HG02938 (cell line): ENCODE measurements around the gene KIDINS220.

Source experiments
- ATAC-seq: cut with Tn5 transposase; IDR thresholded peaks from one replicate; pipeline ENCODE4 v1.9.1; 2021; ENCODE audit warnings: mild to moderate bottlenecking, moderate library complexity; ENCODE audit not compliant: unreplicated experiment

KIDINS220 gene

DNA sequence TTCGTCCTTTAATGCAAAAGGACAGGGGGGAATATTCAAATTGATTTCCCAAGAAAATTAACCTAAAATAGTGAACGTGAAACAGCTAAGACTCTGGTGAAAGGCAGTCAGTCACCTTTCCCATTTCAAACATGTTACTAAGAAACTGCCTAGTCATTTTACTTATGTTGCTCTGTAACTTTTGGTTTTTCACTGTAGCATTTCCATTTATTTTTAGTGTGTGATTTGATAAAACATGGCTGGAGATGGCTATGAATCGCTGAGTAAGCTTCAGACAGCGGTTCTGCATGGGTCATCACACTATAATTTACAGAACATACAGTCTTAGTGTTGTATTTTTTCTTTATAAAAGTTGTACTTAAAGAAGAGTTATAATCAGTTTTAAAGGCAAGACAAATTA is 16.0 kb upstream of the KIDINS220 start:
- no peak for ATAC-seq

DNA sequence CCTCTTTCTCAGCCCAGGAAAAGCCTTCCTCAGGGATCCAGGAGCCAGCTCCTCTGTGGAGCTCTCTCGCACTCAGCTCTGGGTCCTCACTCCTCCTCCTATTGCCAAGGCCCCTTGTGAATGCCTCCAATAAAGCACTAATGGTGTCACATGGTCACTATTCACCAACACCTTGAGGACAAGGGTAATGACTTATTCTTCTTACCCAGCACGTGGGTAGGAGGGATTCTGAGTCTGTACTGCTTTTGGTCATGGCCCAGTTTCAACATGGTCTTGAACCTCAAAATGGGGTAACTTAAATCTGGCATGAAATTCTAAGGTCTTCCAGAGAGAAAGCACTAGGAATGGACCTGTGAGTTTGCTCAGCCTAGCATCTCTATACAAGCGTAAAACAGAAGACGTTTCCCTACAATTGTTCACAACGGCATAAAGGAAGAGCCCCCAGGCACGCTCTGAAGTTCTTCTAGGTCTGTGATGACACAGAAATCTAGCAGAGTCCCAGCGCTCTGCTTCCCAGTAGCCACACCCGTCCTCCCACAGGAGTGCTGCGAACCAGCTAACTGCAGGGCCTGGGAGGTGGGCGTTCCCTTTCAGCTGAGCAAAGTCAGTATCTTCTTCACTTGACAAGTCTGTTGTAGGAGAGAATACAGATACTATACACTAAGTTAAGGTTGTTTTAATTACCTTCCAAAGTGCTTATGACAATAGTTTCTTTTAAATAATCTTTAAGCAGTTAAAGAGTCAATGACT is 14.6 kb upstream of the KIDINS220 start:
- ATAC-seq, result no peak

DNA sequence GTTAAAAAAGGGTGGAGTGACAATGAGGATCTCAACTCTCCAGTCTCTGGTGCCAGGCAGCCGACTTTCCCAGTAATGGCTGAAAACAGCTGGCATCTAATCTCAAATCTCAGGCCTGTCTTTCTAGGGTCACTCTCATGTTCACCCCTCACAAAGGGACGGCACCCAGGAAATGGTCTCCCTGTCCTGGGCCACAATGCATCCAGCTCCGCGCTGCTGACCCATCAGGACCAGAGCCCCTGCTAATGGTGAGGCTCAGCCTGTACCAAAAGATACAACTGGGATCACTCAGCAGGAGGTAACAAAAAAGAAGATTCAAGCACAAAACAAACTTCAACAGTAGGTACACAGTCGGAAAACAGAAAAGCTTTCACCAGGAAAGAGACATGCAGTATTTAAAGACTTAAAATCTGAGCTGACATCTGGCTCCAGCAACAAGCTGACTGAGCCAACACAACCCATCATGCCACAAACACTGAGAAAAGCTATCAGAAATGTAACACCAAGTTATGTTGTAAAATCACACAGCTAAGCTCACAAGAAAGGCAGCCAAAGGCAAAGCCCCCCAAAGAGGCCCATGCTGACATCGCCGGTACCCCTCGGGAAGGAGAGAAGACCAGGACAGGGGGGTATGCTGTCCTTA is 13.6 kb upstream of the KIDINS220 start:
- ATAC-seq, result no peak

DNA sequence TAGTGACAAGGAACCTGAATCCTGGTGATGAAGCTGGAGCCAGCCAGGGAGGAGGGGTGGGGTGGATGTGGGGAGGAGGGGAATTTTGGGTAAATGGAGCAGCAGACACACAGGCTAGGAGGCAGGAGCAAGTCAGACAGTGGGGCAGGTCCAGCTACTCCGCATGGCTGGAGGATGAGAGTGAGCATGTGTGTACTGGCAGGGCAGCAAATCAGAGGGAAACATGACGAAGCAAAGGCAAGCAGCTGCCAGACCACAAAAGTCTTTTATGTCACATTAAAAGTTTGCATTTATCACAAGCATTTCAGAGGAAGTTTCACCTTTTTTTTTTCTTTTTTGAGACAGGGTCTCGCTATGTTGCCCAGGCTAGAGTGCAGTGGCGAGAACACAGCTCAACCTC is 11.9 kb upstream of the KIDINS220 start:
- no peak for ATAC-seq

DNA sequence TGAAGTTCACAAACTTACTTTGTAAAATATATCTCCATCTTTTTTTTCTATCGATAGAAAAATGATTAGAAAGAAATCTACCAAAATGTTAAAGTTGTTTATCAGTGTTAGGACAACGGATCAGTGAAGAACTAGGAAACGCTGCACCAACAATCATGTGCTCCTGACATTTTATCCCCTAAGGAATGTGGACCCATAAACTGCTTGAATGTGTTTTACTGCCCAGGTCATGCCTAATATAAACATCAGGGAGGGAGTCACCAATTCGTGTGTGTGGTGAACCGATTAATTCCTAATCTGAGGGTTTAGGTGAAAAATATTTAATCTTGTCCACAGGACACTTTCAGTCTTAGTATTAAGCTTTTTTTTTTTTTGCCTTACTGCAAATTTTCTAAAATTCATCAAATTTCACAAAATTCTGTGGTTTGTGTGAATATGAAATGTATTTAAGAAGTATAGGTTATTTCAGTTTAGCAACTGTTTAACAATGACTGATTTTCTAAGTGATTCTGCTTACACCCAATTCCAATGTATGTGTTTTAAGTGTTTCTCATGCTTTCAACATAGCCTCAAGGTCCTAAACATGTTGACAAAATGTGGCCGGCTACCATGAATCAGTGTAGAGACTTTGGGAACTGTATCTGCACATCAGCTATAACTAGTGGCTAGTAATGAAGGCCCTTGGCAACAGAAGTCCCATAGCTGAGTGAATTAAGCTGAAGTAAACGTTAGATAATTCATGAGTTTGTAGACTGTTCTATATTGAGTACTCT is 11.1 kb upstream of the KIDINS220 start:
- no peak for ATAC-seq

DNA sequence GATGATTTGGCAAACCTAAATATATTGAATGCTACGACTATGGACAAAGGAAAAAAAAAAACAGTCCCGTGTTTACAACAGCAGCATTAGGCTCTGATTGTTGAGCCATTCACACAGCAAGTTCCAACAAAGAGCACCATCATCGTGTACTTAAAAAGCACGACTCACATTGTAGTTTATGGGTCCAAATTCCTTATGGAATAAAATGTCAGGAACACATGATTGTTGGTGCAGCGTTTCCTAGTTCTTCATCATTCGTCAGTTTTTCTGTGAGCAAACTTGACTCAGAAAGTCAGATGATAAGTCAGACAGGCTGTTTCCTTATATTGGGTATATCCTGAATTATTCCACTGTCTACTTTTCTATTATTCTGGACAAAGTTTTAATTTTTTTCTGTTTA is 10.0 kb upstream of the KIDINS220 start:
- ATAC-seq, result no peak

DNA sequence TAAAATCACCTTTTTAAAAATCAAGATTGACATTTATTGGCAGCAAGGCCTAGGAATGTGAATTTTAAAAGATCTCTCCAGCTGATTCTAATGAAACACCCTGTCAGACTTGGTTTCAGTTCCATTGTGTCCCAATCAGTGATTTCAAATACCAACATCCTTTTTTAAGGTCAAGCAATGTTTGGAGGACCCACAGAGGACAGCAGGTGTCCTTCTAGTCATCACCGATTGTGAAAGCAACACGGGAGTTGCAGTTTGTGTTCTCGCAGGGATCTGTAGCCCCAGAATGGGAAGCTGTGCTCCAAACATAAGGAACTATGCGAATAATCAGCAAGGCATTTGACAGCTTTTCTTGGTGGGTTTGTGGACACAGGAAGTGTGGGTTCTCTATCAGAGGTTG is 4.5 kb upstream of the KIDINS220 start:
- no peak for ATAC-seq

DNA sequence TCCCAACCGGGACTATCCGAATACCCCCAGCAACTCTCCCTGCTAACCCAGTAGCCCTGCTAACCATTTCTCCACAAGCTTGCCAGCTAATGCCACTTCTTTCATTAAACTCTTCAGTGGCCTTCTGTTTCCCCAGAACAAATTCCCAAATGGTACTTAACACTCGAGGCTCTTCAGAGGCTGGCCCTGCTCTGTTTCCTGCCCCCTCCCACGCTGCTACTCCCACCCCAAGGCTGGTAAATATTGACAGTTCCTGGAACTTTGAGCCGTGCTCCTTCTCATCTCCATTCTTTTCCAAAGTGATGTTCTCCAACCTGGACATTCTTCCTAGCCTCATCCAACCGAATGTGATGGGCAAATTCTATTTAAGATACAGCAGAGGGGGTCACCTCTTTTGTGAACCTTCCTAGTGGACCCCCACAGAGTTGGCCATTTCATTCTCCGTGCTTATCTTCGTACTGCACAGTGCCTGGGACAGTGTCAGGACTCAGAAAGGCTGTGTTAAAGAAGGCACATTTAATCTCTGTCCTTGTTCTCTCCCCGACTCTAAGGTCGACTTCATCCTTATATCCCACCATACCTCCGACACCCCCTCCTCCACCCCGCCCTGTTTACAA is 3.2 kb upstream of the KIDINS220 start:
- ATAC-seq, result no peak

DNA sequence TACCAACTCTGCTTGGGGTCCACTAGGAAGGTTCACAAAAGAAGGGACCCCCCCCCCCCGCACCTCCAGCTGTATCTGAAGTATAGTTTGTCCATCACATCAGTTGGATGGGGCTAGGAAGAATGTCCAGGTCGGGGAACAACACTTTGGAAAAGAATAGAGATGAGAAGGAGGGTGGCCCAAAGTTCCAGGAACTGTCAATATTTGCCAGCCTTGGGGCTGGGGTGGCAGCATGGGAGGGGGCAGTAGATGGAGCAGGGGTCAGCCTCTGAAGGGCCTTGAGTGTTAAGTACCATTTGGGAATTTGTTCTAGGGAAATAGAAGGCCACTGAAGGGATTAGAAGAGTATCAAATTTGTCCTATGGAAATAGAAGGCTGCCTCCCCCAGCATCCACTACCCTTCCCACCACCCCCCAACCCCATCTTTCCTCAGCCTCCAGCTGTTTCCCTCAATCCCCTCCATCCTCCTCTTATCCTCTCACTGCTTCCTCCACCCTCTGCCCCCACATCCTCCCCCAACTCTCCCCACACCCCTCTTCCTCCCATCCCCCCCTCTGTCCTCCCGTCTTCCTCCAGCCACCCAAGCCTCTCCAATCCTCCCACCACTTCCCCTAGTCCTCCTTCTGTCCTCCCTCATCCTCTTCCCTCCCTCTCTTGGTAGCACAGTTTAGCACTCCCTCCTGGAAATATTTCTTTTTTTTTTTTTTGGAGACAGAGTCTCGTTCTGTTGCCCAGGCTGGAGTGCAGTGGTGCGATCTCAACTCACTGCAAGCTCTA is 2.0 kb upstream of the KIDINS220 start:
- no peak for ATAC-seq

DNA sequence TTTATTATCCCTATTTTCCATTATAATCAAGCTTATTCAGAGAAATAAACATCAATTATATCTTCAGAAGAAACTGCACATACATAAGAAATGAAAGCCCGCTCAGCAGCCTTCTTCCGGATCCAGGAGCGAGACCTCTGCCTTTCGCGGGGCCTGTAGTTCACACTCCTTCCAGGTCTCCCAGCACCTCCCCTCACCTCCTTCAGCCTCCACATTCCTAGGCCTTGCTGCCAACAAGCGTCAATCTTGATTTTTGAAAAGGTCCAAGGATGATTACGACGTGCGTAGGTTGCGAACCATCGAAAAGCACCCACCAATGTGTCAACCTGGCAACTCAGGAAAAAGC is 355 bp upstream of the KIDINS220 start:
- peak; percentile 24 for ATAC-seq

DNA sequence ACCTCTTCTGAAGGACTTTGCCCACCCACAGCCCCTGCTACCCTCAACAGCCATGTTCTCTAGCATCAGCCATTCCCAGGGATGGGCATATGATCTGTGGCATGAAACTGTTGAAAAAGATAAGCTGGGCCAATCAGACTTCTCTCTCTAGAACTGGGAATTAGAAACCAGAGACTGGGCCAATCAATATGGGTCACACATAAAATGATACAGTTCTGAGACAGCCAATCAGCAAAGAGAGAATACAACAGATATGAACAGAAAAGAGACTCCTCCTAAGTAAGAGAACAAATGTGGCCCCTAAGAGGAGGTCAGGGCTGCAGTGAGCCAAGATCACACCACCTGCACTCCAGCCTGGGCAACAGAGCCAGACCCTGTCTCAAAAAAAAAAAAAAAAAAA is 2.1 kb downstream of the KIDINS220 start:
- ATAC-seq, result no peak

DNA sequence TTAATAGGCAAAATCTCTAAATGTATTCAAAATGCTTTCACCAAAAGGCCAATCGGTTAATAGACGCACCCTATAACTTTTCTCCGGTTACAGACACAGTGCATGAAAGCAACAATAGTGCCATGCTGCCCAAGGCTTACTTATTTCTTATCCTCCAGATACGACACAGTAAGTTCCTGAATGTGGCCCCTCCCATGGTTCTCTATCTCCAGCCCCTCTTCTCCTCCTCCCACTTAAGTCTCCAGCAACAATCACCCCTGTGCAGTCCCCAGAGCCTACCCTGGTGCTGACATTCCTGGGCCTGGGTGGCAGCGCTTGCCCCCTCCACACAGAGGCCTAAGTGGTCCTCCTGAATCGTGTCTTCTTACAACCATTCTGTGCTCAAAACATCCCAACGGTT is 3.6 kb downstream of the KIDINS220 start:
- ATAC-seq, result no peak

DNA sequence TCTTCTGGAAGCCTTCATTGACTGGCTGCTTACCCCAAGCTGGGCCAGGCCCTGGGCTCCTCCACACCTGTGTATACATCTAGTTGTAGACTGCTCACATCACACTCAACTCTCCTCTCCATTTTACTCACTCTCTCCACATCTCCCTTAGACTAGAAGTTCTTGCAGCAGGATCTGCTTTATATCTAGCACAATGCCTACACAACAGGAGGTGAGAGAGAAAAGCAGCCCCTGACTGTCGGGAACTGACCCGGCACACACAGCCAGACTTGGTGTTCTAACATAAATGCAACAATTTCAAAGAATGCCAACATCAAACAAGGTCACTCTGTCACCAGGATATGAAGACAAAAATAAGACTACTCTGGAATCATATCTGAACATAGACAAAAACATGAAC is 5.9 kb downstream of the KIDINS220 start:
- no peak for ATAC-seq

DNA sequence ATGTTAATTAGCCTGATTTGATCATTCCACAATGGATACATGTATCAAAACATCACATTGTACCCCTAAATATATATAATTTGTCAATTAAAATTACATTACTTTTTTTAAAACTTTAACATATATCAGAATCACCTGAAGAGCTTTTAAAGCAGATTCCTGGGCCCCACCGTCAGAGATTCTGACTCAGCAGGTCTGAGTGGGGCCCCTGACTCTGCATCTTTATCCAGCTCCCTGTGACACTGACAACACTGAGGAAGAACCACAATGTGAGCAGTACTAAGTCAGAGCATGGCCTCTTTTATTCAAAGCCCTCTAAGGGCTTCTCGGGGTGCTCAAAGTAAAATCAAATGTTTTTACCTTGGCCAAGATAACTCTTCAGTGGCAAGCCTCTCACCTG is 9.7 kb downstream of the KIDINS220 start:
- no peak for ATAC-seq

DNA sequence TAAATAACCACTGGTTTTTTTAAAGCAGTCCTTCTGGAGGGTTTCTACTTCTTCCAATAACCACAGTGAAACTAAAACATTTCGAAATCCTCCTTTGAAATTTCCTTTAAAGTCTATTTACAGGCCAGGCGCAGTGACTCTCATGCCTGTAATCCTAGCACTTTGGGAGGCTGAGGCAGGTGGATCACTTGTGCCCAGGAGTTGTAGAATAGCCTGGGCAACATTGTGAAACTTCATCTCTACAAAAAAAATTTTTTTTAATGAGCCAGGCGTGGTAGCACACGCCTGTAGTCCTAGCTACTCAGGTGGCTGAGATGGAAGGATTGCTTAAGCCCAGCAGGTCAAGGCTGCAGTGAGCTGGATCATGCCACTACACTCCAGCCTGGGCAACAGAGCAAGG is 15.2 kb downstream of the KIDINS220 start:
- ATAC-seq, result no peak

DNA sequence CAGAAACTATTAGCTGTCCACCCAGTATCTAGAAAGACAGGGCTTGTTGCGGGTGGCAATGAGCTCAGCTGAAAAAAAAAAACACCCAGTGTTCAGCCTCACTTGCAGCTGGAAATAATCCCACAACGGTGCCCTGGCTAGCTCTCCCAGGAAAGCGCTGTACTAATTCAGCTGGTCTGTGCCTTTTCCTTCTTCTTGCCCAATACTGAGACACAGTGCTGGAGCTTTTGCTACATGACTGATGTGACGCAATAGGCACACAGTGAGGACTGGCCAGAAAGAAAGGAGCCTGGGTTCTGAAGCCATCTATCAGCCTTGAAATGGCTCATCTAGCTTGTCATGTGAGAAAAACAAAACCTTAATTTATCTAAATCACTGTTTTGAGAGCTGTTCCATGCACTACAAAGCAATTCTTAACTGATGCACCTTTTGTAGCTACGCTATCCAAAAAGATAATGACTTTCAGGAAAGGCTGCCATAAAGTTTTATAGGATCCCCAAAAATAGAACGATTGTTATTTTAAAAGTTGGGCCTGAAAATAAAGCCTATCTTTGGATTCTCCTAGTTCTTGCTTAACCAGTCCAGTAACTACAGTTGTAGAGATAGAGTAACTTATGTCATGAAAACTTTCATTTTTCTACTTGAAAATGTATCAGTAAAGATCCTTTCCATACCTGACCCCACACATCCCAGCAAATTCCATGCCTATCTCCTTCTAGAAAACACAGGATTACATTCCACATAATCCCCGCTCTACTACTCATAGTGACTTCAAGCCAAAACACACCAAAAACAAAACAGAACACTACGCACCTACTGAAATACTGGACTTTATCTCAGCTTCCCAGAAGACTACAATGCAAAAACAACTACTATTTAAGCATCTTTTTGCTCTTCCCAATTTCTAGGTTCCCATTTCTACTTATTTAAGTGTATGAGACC is 15.9 kb downstream of the KIDINS220 start:
- no peak for ATAC-seq

DNA sequence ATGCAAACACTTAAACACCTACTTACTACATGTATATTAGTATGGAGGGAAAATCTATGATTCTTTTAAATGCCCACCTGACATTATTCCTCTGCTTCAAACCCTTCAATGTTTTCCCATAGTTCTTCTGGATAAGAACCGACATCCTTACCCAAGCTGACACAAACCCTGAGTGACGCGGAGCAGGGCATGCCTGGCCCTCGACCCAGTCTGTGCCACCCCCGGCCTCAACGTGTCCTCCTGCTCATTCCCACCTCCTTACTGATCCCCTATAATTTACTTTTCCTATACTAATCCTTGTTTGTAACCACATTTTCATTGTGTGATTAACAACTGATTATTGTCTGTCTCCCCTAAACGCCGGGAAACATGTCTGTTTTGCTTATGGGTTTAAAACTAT is 17.5 kb downstream of the KIDINS220 start:
- no peak for ATAC-seq

DNA sequence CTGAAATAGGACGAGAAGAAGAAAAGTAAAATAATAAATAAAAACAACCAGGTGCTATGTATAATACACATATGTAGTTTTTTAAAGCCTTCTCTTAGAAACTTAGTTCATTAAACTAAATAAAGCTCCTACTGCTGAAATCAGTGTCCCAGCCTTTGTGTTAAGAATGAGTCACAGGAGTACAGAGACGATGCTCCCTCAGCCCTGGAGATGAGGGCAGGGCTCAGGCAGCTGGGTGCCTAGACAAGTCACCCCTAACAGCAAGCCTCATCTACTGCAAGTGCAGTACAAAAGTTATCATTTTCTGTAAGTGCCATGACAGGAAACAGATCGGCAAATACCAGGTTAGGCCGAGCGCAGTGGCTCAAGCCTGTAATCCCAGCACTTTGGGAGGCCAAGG is 18.2 kb downstream of the KIDINS220 start:
- no peak for ATAC-seq

DNA sequence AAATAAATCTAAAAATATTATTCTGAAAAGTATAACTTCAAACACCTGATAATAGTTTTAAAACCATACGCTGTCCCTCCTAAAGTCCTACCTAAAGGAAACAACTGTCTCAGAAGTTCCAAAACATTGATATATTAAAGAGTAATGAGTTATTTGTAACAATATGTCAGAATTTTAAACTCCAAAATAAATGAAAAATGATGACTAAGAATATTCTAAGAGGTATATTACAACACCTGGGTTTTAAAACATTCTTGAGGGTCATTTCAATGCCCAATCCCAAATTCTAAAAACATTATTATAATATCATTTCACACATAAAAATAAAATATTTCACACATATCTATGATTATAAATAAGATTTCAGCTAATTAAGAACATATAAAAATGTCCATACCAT is 20.2 kb downstream of the KIDINS220 start:
- ATAC-seq, result no peak
